AG04450 (cell line): Measurements from ENCODE around the gene VPS72. TPM values are rescaled to one million over a fixed set of nuclear protein-coding genes. Genes with fewer than 3 reads are reported as not detected.
A peak's percentile ranks its signal among the peaks of the same experiment; 100 is the strongest.

ENCODE experiments used
- CTCF ChIA-PET: fragments of 300-600, 350-600 bp; formaldehyde crosslinking; extraction: SDS; loops from one replicate; lab custom pipeline; 2022; ENCODE audit warnings: antibody characterized with exemption, inconsistent platforms; lab: Charles Lee
- POLR2A ChIA-PET: fragments of 350-600 bp; formaldehyde crosslinking; extraction: SDS; loops from one replicate; lab custom pipeline; 2021; ENCODE audit warnings: antibody characterized with exemption, inconsistent platforms; lab: Yijun Ruan, JAX
- DNase-seq: peaks from one replicate; pipeline ENCODE4 v3.0.0-alpha.2; 2011; ENCODE audit warnings: low read depth, low spot score
- H3K27ac ChIP-seq: one replicate; pipeline ENCODE4 v1.5.1; 2012; ENCODE audit warnings: low read depth, low read length, control low read depth
- H3K27me3 ChIP-seq: one replicate; pipeline ENCODE4 v1.6.0; 2012; ENCODE audit warnings: low read length; ENCODE audit not compliant: control insufficient read depth, insufficient read depth
- H3K4me3 ChIP-seq: 2 replicates; pipeline ENCODE4 v1.5.1; 2011; ENCODE audit warnings: mild to moderate bottlenecking, low read depth, low read length, control low read depth
- H3K9me3 ChIP-seq: 2 replicates; pipeline ENCODE4 v1.5.1; 2012; ENCODE audit warnings: low read length; ENCODE audit not compliant: control insufficient read depth, insufficient read depth
- polyA plus RNA-seq: library from polyadenylated mRNA; depleted of rRNA; stranded (reverse); fragments of >200 nt; gene quantifications from 2 replicates; pipeline ENCODE4 v1.2.3, GENCODE V29; 2011
- TF ChIP-seq, protein P1 (sequence below): IDR thresholded peaks from 2 replicates; pipeline ENCODE4 v1.5.1; 2011; ENCODE audit warnings: low read depth, low read length, control low read depth, inconsistent platforms

VPS72 gene
- polyA plus RNA-seq, 1 experiment: 75.1 TPM

DNA sequence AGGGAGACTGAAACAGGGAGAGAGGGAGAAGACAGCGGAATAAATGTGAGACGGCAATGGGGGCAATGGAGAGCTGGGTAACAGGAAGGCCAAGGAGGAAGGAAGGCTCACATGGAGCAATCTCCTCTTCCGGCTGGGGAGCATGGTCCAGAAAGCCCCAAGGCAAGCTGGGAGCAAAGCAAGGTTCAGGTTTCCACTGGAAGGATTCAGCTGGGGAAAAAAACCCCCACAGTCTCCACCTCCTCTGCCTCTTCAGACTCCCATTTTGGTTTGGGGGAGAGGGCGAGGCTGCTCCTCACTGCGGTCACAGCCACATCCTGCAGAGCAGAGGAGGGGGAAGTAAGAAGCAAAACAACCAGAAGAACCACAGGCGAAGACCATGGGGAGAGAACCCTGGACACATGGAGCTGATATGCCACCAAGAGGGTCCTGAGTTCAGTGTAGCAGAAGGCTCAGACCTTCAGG is 32.9 kb downstream of the VPS72 start:
- POLR2A ChIA-PET: interaction anchor here (1.4 kb wide), 1 partner anchor 33 kb away, joined by 4 read pairs; the partner anchor contains the start of gene VPS72

GRCh38 chr1:151156515-151156819 is 33.5 kb downstream of the VPS72 start, which contains the start of gene TNFAIP8L2:
Gene TNFAIP8L2 (plus strand): TSS chr1:151156649. CDS start chr1:151158698, 2,049 bp downstream.
- ChIA-PET POLR2A (interaction anchor here (1.4 kb wide), 1 partner anchor 33 kb away, joined by 4 read pairs; the partner anchor contains the start of gene VPS72), CTCF (interaction anchor here (0.6 to 6.5 kb wide), 5 partner anchors 49 to 544 kb away, joined by 3 to 162 read pairs (median 3); no protein-coding TSS in a partner anchor)
- no peak within 1 kb of the TSS for H3K4me3 ChIP-seq
- DNase-seq: no peak
- H3K27ac ChIP-seq: no peak within 1 kb of the TSS
- no peaks in the 10 kb centered on the region for H3K27me3 ChIP-seq
- H3K9me3 ChIP-seq: no peaks in the 10 kb centered on the region
- TF ChIP-seq, protein P1, sequence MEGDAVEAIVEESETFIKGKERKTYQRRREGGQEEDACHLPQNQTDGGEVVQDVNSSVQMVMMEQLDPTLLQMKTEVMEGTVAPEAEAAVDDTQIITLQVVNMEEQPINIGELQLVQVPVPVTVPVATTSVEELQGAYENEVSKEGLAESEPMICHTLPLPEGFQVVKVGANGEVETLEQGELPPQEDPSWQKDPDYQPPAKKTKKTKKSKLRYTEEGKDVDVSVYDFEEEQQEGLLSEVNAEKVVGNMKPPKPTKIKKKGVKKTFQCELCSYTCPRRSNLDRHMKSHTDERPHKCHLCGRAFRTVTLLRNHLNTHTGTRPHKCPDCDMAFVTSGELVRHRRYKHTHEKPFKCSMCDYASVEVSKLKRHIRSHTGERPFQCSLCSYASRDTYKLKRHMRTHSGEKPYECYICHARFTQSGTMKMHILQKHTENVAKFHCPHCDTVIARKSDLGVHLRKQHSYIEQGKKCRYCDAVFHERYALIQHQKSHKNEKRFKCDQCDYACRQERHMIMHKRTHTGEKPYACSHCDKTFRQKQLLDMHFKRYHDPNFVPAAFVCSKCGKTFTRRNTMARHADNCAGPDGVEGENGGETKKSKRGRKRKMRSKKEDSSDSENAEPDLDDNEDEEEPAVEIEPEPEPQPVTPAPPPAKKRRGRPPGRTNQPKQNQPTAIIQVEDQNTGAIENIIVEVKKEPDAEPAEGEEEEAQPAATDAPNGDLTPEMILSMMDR: no peak

More for the DNA sequence above, 32.9 kb downstream of the VPS72 start:
- CTCF ChIA-PET: interaction anchor here (1.4 to 6.5 kb wide), 3 partner anchors 58 to 132 kb away, joined by 3 to 162 read pairs (median 27); no protein-coding TSS in a partner anchor
- Histone ChIP-seq H3K27me3 (no peaks in the 10 kb centered on the region), H3K27ac (no peak overlapping the region), H3K4me3 (no peak overlapping the region), H3K9me3 (no peaks in the 10 kb centered on the region)
- no peak for DNase-seq
- TF ChIP-seq, protein P1: no peak

- ChIA-PET POLR2A (interaction anchor here (1.0 kb wide), 1 partner anchor 13 kb away, joined by 3 read pairs; no protein-coding TSS in a partner anchor), CTCF (interaction anchor here (1.7 kb wide), 1 partner anchor 48 kb away, joined by 11 read pairs; no protein-coding TSS in a partner anchor)
- Histone ChIP-seq H3K4me3 (no peak overlapping the region), H3K9me3 (peaks cover 2% of the 10 kb centered on the region; the same call in 1 of the 2 replicates), H3K27ac (no peak overlapping the region), H3K27me3 (no peaks in the 10 kb centered on the region)
- DNase-seq: no peak
- TF ChIP-seq, protein P1: no peak
These were observed 42.3 kb downstream of the VPS72 start for GRCh38 chr1:151147665-151148064.

GRCh38 chr1:151147132-151147503 is 42.9 kb downstream of the VPS72 start:
- DNase-seq: no peak
- Histone ChIP-seq H3K9me3 (peaks cover 2% of the 10 kb centered on the region; the same call in 1 of the 2 replicates), H3K27me3 (no peaks in the 10 kb centered on the region), H3K27ac (no peak overlapping the region), H3K4me3 (peak overlapping the region; percentile 73)
- ChIA-PET CTCF (no interaction called here), POLR2A (interaction anchor here (1.0 kb wide), 1 partner anchor 12 kb away, joined by 3 read pairs; no protein-coding TSS in a partner anchor)
- TF ChIP-seq, protein P1: no peak
